Endothelial cell of umbilical vein (primary cell): ENCODE measurements around the gene CD63. TPM values are rescaled to one million over a fixed set of nuclear protein-coding genes. Genes with fewer than 3 reads are reported as not detected.

ENCODE experiments used
- BruUV-seq: library from RNA; stranded (reverse); fragments of 400-500 nt; replicated peaks from 2 replicates; lab custom pipeline; 2021; lab: Mats Ljungman, UMichigan
- CTCF ChIA-PET: fragments of 300-600, 350-600 bp; sonication (Branson Sonifier 250); formaldehyde crosslinking; loops from one replicate; lab custom pipeline; 2021; ENCODE audit warnings: antibody characterized with exemption, inconsistent platforms; lab: Charles Lee
- POLR2A ChIA-PET: fragments of 300-600, 350-600 bp; sonication (Branson Sonifier 250); formaldehyde crosslinking; loops from one replicate; lab custom pipeline; 2021; ENCODE audit warnings: antibody characterized with exemption, inconsistent platforms; lab: Charles Lee
- DNase-seq: peaks from one replicate; pipeline ENCODE4 v3.0.0-alpha.2; 2011; ENCODE audit warnings: low read depth, low spot score
- FAIRE-seq: peaks from 2 replicates; lab custom pipeline; 2011; peaks lifted over from hg19 to GRCh38; lab: Jason Lieb, UNC
- H2AFZ ChIP-seq: 2 replicates; pipeline ENCODE4 v1.6.0; 2012; ENCODE audit warnings: low read depth, low read length, control low read depth, inconsistent platforms
- H3K27ac ChIP-seq: 2 replicates; pipeline ENCODE4 v1.5.1; 2011; ENCODE audit warnings: low read depth, mild to moderate bottlenecking, control low read depth, low read length, moderate library complexity; ENCODE audit not compliant: insufficient read depth
- H3K27me3 ChIP-seq, 2 experiments: 2 replicates each; pipeline versions ENCODE4 v1.6.0 to v1.6.1; 2011; ENCODE audit warnings: low read length in 2 of 2, mixed read lengths in 1 of 2; ENCODE audit not compliant: control insufficient read depth in 2 of 2, insufficient read depth in 2 of 2
- H3K36me3 ChIP-seq, 2 experiments: 2 replicates in 1 of 2; 3 replicates in 1 of 2; pipeline ENCODE4 v1.5.1; 2011; ENCODE audit warnings: low read length in 2 of 2, mild to moderate bottlenecking in 1 of 2, moderate library complexity in 1 of 2; ENCODE audit not compliant: control insufficient read depth in 2 of 2, insufficient read depth in 2 of 2; ENCODE audit errors: extremely low read depth in 1 of 2
- H3K4me1 ChIP-seq: 3 replicates; pipeline ENCODE4 v1.5.1; 2011; ENCODE audit warnings: mild to moderate bottlenecking, low read length; ENCODE audit not compliant: control insufficient read depth, insufficient read depth; ENCODE audit errors: extremely low read depth
- H3K4me2 ChIP-seq: 2 replicates; pipeline ENCODE4 v1.6.1; 2011; ENCODE audit warnings: low read length, control low read depth, mixed read lengths; ENCODE audit not compliant: insufficient read depth
- H3K4me3 ChIP-seq, 3 experiments: fragments of 200-600 bp in 1 of 3; sonication (generic), shearing (Covaris generic) in 1 of 3; replicated peaks in 1 of 3; 2 replicates each; pipeline ENCODE4 v1.5.1; 2011 to 2016; ENCODE audit warnings: control low read depth in 3 of 3, low read length in 3 of 3, mild to moderate bottlenecking in 2 of 3, inconsistent platforms in 1 of 3, low read depth in 1 of 3, moderate library complexity in 1 of 3; ENCODE audit not compliant: insufficient read depth in 1 of 3
- H3K79me2 ChIP-seq: 2 replicates; pipeline ENCODE4 v1.6.0; 2012; ENCODE audit warnings: low read length, inconsistent platforms; ENCODE audit not compliant: control insufficient read depth, insufficient read depth
- H3K9ac ChIP-seq: replicated peaks from 2 replicates; pipeline ENCODE3; 2011; ENCODE audit warnings: low read length, control low read depth; ENCODE audit not compliant: insufficient read depth; ENCODE audit errors: extremely low read depth
- H3K9me1 ChIP-seq: replicated peaks from 3 replicates; pipeline ENCODE4 v1.6.0; 2011; ENCODE audit warnings: mild to moderate bottlenecking, low read length; ENCODE audit not compliant: control insufficient read depth, insufficient read depth; ENCODE audit errors: extremely low read depth
- H3K9me3 ChIP-seq: replicated peaks from 2 replicates; pipeline ENCODE4 v1.5.1; 2012; ENCODE audit warnings: low read length, inconsistent platforms; ENCODE audit not compliant: control insufficient read depth, insufficient read depth
- H4K20me1 ChIP-seq: replicated peaks from 2 replicates; pipeline ENCODE3; 2011; ENCODE audit warnings: mild to moderate bottlenecking, low read length; ENCODE audit not compliant: control insufficient read depth, insufficient read depth; ENCODE audit errors: extremely low read depth
- EZH2 ChIP-seq: IDR thresholded peaks from 2 replicates; pipeline ENCODE4 v1.6.1; 2012; ENCODE audit warnings: borderline replicate concordance, low read depth, mild to moderate bottlenecking, moderate library complexity, low read length, inconsistent platforms; ENCODE audit not compliant: severe bottlenecking
- FOS ChIP-seq: IDR thresholded peaks from 2 replicates; pipeline ENCODE4 v1.6.1; 2011; ENCODE audit warnings: mild to moderate bottlenecking, low read length, moderate library complexity, borderline replicate concordance; ENCODE audit not compliant: insufficient read depth
- GATA2 ChIP-seq: IDR thresholded peaks from 2 replicates; pipeline ENCODE4 v1.7.0; 2011; ENCODE audit warnings: low read depth, mild to moderate bottlenecking, moderate library complexity, mixed read lengths, low read length; ENCODE audit not compliant: insufficient read length, insufficient read depth
- JUN ChIP-seq: IDR thresholded peaks from 2 replicates; pipeline ENCODE4 v1.6.1; 2011; ENCODE audit warnings: borderline replicate concordance, low read depth; ENCODE audit not compliant: insufficient read length, insufficient read depth
- MYC ChIP-seq: IDR thresholded peaks from one replicate; pipeline ENCODE4 v1.6.1; 2011; ENCODE audit warnings: mild to moderate bottlenecking, low read depth, low read length
- POLR2A ChIP-seq: IDR thresholded peaks from 2 replicates; pipeline ENCODE4 v1.6.1; 2012; ENCODE audit warnings: low read depth, mild to moderate bottlenecking, control low read depth, low read length
- POLR2AphosphoS5 ChIP-seq: IDR thresholded peaks from 2 replicates; pipeline ENCODE4 v1.6.1; 2012; ENCODE audit warnings: low read depth, mild to moderate bottlenecking, control low read depth, low read length, moderate library complexity; ENCODE audit not compliant: insufficient read depth
- dilution Hi-C: fragments of 300-500 bp; cut with MboI; formaldehyde crosslinking; loops from one replicate; pipeline ENCODE4 v1.15.0; 2019; ENCODE audit warnings: low sequenced_read_pairs; ENCODE audit not compliant: extremely low pct_ligation_motif_present
- intact Hi-C: fragments of 100-400 bp; cut with micrococcal nuclease; formaldehyde crosslinking; loops from one replicate; pipeline ENCODE4 v1.10.0; 2022
- polyA plus RNA-seq, 4 experiments: library from polyadenylated mRNA; depleted of rRNA in 3 of 4; stranded (reverse) in 3 of 4; unstranded in 1 of 4; fragments of >200 nt; gene quantifications; 2 replicates each; pipeline versions ENCODE4 v1.2.1 to v1.2.3, GENCODE V29; 2011 to 2012; ENCODE audit warnings: missing spikeins in 1 of 4
- total RNA-seq: library from RNA; stranded (reverse); gene quantifications from 2 replicates; pipeline ENCODE4 v1.2.3, GENCODE V29; 2021
- TF ChIP-seq, protein P1 (sequence below), 2 donors: IDR thresholded peaks; 1 replicate in 1 of 2; 2 replicates in 1 of 2; pipeline ENCODE4 v1.5.1; 2011; ENCODE audit warnings: low read length in 2 of 2, mild to moderate bottlenecking in 2 of 2, moderate library complexity in 2 of 2, control low read depth in 1 of 2, inconsistent platforms in 1 of 2, low read depth in 1 of 2; ENCODE audit not compliant: insufficient read depth in 1 of 2; ENCODE audit errors: extremely low read depth in 1 of 2
- TF ChIP-seq, protein P2 (sequence below): IDR thresholded peaks from 2 replicates; pipeline ENCODE4 v1.6.1; 2011; ENCODE audit not compliant: insufficient read depth, insufficient read length

CD63 gene
- total and polyA plus RNA-seq, 2 donors (not counting 3 experiments of a cell fraction or from before 2014, with no cell fraction given) = 1,054 to 1,429 TPM

DNA sequence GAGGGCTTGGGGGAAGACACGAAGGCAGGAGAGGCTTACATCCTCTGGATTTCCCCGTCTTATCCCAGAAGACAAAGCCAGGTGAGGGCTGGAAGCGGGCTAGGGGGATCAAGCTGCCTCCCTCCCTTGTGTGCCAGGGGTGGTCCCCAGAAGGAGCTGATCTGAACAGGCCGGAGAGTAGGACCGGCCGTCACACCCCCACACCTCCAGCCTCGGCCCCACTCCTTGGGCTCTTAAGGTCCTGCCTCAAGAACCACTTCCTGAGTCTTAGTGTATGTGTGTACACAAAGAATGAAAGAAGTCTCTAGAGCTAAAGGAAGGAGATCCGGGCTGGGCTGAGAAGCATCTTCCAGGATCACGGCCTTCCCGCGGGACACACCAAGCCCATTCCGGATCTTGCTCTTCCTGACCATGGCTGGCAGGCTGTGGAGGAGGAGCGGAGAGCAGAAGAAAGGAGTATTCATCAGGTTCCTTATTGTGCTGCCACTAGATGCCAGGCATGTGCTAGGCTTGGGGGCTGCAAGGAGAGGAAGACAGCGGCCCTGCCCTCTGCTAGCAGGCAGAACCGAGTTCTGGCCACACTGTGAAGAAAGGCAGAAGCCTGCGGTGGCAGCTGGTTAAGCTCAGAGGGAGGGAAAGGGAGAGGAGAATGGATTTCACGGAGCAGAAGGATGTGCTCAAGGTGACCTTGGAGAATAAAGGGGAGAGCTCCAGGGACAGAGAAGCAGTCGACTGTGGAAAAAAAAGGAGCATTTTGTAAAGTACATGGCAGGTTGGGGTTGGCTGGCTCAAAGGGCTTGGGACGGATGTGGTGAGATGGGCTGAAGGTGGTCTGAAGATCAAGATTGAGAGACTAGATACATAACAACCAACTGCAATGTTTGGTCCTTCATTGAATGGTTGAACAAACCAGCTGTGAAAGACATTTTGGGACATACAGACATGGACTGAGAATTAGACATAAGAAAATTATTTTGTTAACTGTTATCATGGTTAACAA, 1.3 kb upstream of the CD63 start:
- Histone ChIP-seq H3K4me1 (peaks cover 19% of the 10 kb centered on the region), H3K79me2 (peaks cover 30% of the 10 kb centered on the region), H3K9ac (peak overlapping the region; percentile 94), H3K9me3 (no peaks in the 10 kb centered on the region), H3K36me3 (peaks cover 7 to 15% of the 10 kb centered on the region in 2 experiments), H4K20me1 (no peaks in the 10 kb centered on the region), H3K4me3 (peak overlapping the region; percentile 5 to 89 (median 55)), H2AFZ (peak overlapping the region; percentile 22), H3K9me1 (no peaks in the 10 kb centered on the region), H3K27ac (peak overlapping the region; percentile 96), H3K27me3 (no peaks in the 10 kb centered on the region), H3K4me2 (peak overlapping the region; percentile 82)
- TSS peak; percentile 65 for BruUV-seq
- no peak for FAIRE-seq
- CTCF ChIA-PET = interaction anchor here (0.7 to 3.0 kb wide), 11 partner anchors 8 to 459 kb away, joined by 3 to 51 read pairs (median 4); partner anchors contain the start of genes BLOC1S1, RDH5 and SMARCC2
- intact Hi-C loops (loop anchor here (1.0 kb wide), 1 partner anchor 7 kb away; no protein-coding TSS in a partner anchor), dilution Hi-C loops (no loop called here)
- peak; percentile 78 for DNase-seq
- POLR2A ChIA-PET = interaction anchor here (0.6 to 1.8 kb wide), 4 partner anchors 8 to 319 kb away, joined by 3 to 6 read pairs (median 4); partner anchors contain the start of genes ORMDL2, RAB5B and SARNP
- TF ChIP-seq FOS = no peak
- TF ChIP-seq GATA2 = no peak
- TF ChIP-seq, protein P1, sequence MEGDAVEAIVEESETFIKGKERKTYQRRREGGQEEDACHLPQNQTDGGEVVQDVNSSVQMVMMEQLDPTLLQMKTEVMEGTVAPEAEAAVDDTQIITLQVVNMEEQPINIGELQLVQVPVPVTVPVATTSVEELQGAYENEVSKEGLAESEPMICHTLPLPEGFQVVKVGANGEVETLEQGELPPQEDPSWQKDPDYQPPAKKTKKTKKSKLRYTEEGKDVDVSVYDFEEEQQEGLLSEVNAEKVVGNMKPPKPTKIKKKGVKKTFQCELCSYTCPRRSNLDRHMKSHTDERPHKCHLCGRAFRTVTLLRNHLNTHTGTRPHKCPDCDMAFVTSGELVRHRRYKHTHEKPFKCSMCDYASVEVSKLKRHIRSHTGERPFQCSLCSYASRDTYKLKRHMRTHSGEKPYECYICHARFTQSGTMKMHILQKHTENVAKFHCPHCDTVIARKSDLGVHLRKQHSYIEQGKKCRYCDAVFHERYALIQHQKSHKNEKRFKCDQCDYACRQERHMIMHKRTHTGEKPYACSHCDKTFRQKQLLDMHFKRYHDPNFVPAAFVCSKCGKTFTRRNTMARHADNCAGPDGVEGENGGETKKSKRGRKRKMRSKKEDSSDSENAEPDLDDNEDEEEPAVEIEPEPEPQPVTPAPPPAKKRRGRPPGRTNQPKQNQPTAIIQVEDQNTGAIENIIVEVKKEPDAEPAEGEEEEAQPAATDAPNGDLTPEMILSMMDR (IDR thresholded peaks at IDR 0.05; ENCODE audit: extremely low read depth in 1 of 2, insufficient read depth in 1 of 2, low read depth in 1 of 2, low read length in 2 of 2) = peak in 1 of 2 donors; percentile 1
- no peak for TF ChIP-seq EZH2
- TF ChIP-seq, protein P2, sequence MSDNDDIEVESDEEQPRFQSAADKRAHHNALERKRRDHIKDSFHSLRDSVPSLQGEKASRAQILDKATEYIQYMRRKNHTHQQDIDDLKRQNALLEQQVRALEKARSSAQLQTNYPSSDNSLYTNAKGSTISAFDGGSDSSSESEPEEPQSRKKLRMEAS = no peak
- no peak for TF ChIP-seq MYC
- peak; percentile 56 for TF ChIP-seq POLR2A
- no peak for TF ChIP-seq POLR2AphosphoS5
- no peak for TF ChIP-seq JUN
